GM23338 (cell line): ENCODE results near the gene CAMKK2. TPM values are rescaled to one million over a fixed set of nuclear protein-coding genes. Genes with fewer than 3 reads are reported as not detected.
"Not testable (repeated sequence)": the region's sequence is repeated elsewhere in the genome, so short reads cannot be mapped to it uniquely, and the experiment has no call there.

Experiments used
- ATAC-seq: fragments of 200-7000 bp; cut with Tn5 transposase; 3 replicates; pipeline ENCODE4 v1.9.1; 2020
- DNase-seq: peaks from one replicate; pipeline ENCODE4 v3.0.0-alpha.2; 2015; ENCODE audit warnings: low spot score
- H2AFZ ChIP-seq: fragments of 200-600 bp; sonication (generic); 2 replicates; pipeline ENCODE4 v1.8.0; 2016; ENCODE audit warnings: antibody characterized with exemption, mild to moderate bottlenecking, moderate library complexity
- H3F3A ChIP-seq: fragments of 200-600 bp; sonication (generic); replicated peaks from 2 replicates; pipeline ENCODE4 v1.8.0; 2017; ENCODE audit warnings: antibody characterized with exemption, mixed run types, low read depth
- H3K27ac ChIP-seq: fragments of 200-600 bp; sonication (generic); 2 replicates; pipeline ENCODE4 v1.6.1; 2016; ENCODE audit warnings: low read depth
- H3K27me3 ChIP-seq: fragments of 200-600 bp; sonication (generic); 2 replicates; pipeline ENCODE4 v1.8.0; 2016; ENCODE audit warnings: mild to moderate bottlenecking, mixed run types, moderate library complexity; ENCODE audit not compliant: insufficient read depth
- H3K36me3 ChIP-seq: fragments of 200-600 bp; sonication (generic); 2 replicates; pipeline ENCODE4 v1.8.0; 2016; ENCODE audit warnings: mild to moderate bottlenecking; ENCODE audit not compliant: insufficient read depth
- H3K4me1 ChIP-seq: fragments of 200-600 bp; sonication (generic); 2 replicates; pipeline ENCODE4 v1.8.0; 2016; ENCODE audit warnings: mild to moderate bottlenecking, moderate library complexity; ENCODE audit not compliant: insufficient read depth
- H3K4me2 ChIP-seq: fragments of 200-600 bp; sonication (generic); 2 replicates; pipeline ENCODE4 v1.7.1; 2017; ENCODE audit warnings: mixed run types
- H3K4me3 ChIP-seq: fragments of 200-600 bp; sonication (generic); 2 replicates; pipeline ENCODE4 v1.6.1; 2016; ENCODE audit warnings: mixed run types
- H3K79me2 ChIP-seq: fragments of 200-600 bp; sonication (generic); replicated peaks from 2 replicates; pipeline ENCODE4 v1.8.0; 2017; ENCODE audit warnings: mild to moderate bottlenecking; ENCODE audit not compliant: insufficient read depth
- H3K9me2 ChIP-seq: fragments of 200-600 bp; sonication (generic); 2 replicates; pipeline ENCODE4 v1.8.0; 2017; ENCODE audit not compliant: insufficient read depth
- H4K20me1 ChIP-seq: fragments of 200-600 bp; sonication (generic); replicated peaks from 2 replicates; pipeline ENCODE4 v1.8.0; 2017; ENCODE audit warnings: mild to moderate bottlenecking; ENCODE audit not compliant: insufficient read depth
- H3K27ac Mint-ChIP-seq: 2 replicates; pipeline ENCODE4 v1.8.0; 2020; ENCODE audit warnings: inconsistent platforms, mild to moderate bottlenecking, moderate library complexity, mixed read lengths
- H3K27me3 Mint-ChIP-seq: 3 replicates; pipeline ENCODE4 v1.8.0; 2022; ENCODE audit warnings: low read depth, mild to moderate bottlenecking, moderate library complexity, mixed read lengths, inconsistent platforms; ENCODE audit not compliant: insufficient read depth, poor library complexity
- H3K36me3 Mint-ChIP-seq: 3 replicates; pipeline ENCODE4 v1.8.0; 2021; ENCODE audit warnings: low read depth, mild to moderate bottlenecking, inconsistent platforms, moderate library complexity, mixed read lengths
- H3K4me1 Mint-ChIP-seq: 3 replicates; pipeline ENCODE4 v1.8.0; 2020; ENCODE audit warnings: mild to moderate bottlenecking, inconsistent platforms, mixed read lengths
- H3K4me3 Mint-ChIP-seq: 3 replicates; pipeline ENCODE4 v1.8.0; 2021; ENCODE audit warnings: moderate library complexity, mild to moderate bottlenecking, inconsistent platforms, mixed read lengths
- H3K9me3 Mint-ChIP-seq: 3 replicates; pipeline ENCODE4 v1.8.0; 2020; ENCODE audit warnings: moderate library complexity, mild to moderate bottlenecking, inconsistent platforms, mixed read lengths
- EZH2 ChIP-seq: fragments of 200-600 bp; sonication (generic); IDR thresholded peaks from one replicate; pipeline ENCODE4 v1.8.0; 2017; ENCODE audit warnings: antibody characterized with exemption, mild to moderate bottlenecking, low read depth; ENCODE audit not compliant: unreplicated experiment
- STAT1 ChIP-seq: IDR thresholded peaks from one replicate; pipeline ENCODE4 v1.6.1; 2016; ENCODE audit warnings: antibody characterized with exemption; ENCODE audit not compliant: unreplicated experiment
- ZNF331 ChIP-seq: fragments of 250-450 bp; sonication (Bioruptor Pico); IDR thresholded peaks from 2 replicates; pipeline ENCODE4 v1.5.0; 2020; ENCODE audit warnings: low read depth, mild to moderate bottlenecking, moderate library complexity
- polyA plus RNA-seq: library from polyadenylated mRNA; unstranded; fragments of >200 nt; fragmentation: Nextera tagmentation; extraction: Ambion mirVana; gene quantifications from 2 replicates; pipeline ENCODE4 v1.2.1, GENCODE V29; 2016
- total RNA-seq: library from RNA; depleted of rRNA; stranded (reverse); fragments of >200 nt; shearing (Covaris generic); gene quantifications from 2 replicates; pipeline ENCODE4 v1.2.3, GENCODE V29; 2014
- TF ChIP-seq, protein P1 (sequence below): IDR thresholded peaks from one replicate; pipeline ENCODE4 v1.6.1; 2018; ENCODE audit warnings: antibody characterized with exemption; ENCODE audit not compliant: unreplicated experiment
- TF ChIP-seq, protein P2 (sequence below): IDR thresholded peaks from 2 replicates; pipeline ENCODE4 v1.6.1; 2016; ENCODE audit warnings: antibody characterized with exemption

Gene CAMKK2
- total and polyA plus RNA-seq, 2 experiments from 2014 or later = 10.3 to 26.4 TPM

DNA sequence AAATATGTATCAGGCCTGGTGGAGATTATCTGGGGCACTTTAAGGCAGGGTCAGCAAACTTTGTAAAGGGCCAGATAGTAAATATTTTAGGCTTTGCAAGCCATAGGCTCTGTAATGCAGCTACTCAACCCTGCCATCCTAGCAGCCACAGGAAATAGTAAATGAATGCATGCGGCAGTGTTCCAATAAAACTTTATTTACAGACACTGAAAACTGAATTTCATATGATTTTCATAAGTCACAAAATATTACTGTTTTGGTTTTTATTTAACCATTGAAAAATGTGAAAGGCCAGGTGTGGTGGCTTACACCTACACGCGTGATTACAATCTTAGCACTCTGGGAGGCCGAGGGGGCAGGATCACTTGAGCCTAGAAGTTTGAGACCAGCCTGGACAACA lies 3.2 kb upstream of the CAMKK2 start (continued):
- TF ChIP-seq, protein P1, sequence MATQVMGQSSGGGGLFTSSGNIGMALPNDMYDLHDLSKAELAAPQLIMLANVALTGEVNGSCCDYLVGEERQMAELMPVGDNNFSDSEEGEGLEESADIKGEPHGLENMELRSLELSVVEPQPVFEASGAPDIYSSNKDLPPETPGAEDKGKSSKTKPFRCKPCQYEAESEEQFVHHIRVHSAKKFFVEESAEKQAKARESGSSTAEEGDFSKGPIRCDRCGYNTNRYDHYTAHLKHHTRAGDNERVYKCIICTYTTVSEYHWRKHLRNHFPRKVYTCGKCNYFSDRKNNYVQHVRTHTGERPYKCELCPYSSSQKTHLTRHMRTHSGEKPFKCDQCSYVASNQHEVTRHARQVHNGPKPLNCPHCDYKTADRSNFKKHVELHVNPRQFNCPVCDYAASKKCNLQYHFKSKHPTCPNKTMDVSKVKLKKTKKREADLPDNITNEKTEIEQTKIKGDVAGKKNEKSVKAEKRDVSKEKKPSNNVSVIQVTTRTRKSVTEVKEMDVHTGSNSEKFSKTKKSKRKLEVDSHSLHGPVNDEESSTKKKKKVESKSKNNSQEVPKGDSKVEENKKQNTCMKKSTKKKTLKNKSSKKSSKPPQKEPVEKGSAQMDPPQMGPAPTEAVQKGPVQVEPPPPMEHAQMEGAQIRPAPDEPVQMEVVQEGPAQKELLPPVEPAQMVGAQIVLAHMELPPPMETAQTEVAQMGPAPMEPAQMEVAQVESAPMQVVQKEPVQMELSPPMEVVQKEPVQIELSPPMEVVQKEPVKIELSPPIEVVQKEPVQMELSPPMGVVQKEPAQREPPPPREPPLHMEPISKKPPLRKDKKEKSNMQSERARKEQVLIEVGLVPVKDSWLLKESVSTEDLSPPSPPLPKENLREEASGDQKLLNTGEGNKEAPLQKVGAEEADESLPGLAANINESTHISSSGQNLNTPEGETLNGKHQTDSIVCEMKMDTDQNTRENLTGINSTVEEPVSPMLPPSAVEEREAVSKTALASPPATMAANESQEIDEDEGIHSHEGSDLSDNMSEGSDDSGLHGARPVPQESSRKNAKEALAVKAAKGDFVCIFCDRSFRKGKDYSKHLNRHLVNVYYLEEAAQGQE = no peak
- TF ChIP-seq, protein P2, sequence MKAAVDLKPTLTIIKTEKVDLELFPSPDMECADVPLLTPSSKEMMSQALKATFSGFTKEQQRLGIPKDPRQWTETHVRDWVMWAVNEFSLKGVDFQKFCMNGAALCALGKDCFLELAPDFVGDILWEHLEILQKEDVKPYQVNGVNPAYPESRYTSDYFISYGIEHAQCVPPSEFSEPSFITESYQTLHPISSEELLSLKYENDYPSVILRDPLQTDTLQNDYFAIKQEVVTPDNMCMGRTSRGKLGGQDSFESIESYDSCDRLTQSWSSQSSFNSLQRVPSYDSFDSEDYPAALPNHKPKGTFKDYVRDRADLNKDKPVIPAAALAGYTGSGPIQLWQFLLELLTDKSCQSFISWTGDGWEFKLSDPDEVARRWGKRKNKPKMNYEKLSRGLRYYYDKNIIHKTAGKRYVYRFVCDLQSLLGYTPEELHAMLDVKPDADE = no peak

DNA sequence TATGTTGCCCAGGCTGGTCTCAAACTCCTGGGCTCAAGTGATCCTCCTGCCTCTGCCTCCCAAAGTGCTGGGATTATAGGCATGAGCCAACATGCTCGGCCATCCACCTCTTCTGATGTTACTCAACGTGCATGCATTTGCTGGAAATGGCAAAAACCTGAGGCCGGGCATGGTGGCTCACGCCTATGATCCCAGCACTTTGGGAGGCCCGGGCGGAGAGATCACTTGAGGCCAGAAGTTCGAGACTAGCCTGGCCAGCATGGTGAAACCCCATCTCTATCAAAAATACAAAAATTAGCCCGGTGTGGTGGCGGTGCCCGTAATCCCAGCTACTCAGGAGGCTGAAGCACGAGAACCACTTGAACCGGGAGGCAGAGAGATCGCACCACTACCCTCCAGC lies 1.9 kb upstream of the CAMKK2 start:
- H3K4me1 ChIP-seq, H3K36me3 Mint-ChIP-seq, H3K9me3 Mint-ChIP-seq, H3K27ac Mint-ChIP-seq, ATAC-seq, H3K4me3 ChIP-seq, H3K27me3 ChIP-seq, H3K36me3 ChIP-seq, H2AFZ ChIP-seq, H3F3A ChIP-seq, H3K27ac ChIP-seq, H4K20me1 ChIP-seq, H3K4me1 Mint-ChIP-seq, DNase-seq, H3K9me2 ChIP-seq: not testable (repeated sequence)
- H3K4me3 Mint-ChIP-seq = peak overlapping the region; percentile 82; the same call in 2 of the 3 replicates
- Histone ChIP-seq H3K79me2 (peaks cover 22% of the 10 kb centered on the region), H3K4me2 (peak overlapping the region; percentile 97; the same call in 1 of the 2 replicates)
- H3K27me3 Mint-ChIP-seq = peaks cover 12% of the 10 kb centered on the region

DNA sequence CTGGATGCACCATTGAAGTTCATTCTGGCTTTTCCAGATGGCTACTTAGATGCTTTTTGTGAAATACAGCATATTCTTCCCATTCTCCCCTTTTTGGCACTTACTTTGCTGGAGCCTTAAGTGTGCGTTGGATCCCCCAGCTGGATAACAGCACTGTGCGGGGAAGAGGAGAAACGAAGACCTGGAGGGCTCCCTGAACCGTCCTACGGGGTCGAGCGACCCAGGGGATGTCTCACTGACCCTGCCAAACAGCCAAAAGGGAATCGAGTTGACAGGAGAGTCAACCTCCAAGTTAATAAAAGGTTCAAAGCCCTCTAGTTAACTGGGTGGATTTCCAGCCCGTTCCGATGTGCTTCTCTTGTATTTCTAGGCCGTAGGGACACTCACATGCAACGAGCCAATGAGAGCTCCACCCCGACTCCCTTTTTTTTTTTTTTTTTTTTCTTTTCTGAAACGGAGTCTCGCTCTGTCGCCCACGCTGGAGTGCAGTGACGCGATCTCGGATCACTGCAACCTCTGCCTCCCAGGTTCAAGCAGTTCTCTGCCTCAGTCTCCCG lies 1.0 kb upstream of the CAMKK2 start:
- DNase-seq (peak; percentile 54), ATAC-seq (peak; percentile 38)
- Mint-ChIP-seq H3K27me3 (peaks cover 11% of the 10 kb centered on the region), H3K4me3 (peak overlapping the region; percentile 82), H3K27ac (no peak overlapping the region), H3K36me3 (no peaks in the 10 kb centered on the region), H3K9me3 (no peaks in the 10 kb centered on the region), H3K4me1 (peaks cover 5% of the 10 kb centered on the region; the same call in 2 of the 3 replicates)
- Histone ChIP-seq H3K27ac (peak overlapping the region; percentile 89), H2AFZ (peak overlapping the region; percentile 98), H3K4me3 (peak overlapping the region; percentile 95), H3K9me2 (no peaks in the 10 kb centered on the region), H3K79me2 (peaks cover 25% of the 10 kb centered on the region), H3K4me1 (peaks cover 9% of the 10 kb centered on the region), H3K27me3 (no peaks in the 10 kb centered on the region), H4K20me1 (no peaks in the 10 kb centered on the region; the same call in 1 of the 2 replicates), H3F3A (peaks cover 6% of the 10 kb centered on the region; the same call in 1 of the 2 replicates), H3K4me2 (peak overlapping the region; percentile 97), H3K36me3 (no peaks in the 10 kb centered on the region; the same call in 1 of the 2 replicates)
- TF ChIP-seq ZNF331 (CRISPR knock-in tag) (no peak), STAT1 (no peak), EZH2 (no peak)
- TF ChIP-seq, protein P1 = no peak
